Measurements from ENCODE around the gene SETD2. TPM values are rescaled to one million over a fixed set of nuclear protein-coding genes. Genes with fewer than 3 reads are reported as not detected.

SETD2 gene
- total RNA-seq, 1 experiment from 2014 or later, result 60.8 TPM

DNA sequence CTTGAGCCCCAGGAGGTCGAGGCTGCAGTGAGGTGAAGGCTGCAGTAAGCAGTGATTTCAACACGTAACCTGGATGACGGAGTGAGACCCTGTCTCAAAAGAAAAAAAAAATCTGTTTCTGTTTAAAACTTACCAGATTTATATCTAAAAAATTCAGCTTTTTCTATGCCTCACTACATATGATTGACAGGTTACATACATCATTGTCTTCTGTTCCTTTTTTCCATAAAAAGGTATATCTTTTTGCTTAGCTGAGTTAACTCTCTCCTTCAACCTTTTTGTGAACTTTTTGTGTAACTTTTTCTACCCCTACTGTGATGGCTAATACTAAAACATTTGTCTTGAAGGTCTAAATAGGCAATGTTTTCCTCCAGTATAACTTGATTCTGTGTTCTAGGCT lies 38.6 kb upstream of the SETD2 start:
- Mint-ChIP-seq H3K27me3 (ENCODE audit: low read depth) (no peaks in the 10 kb centered on the region), H3K4me3 (no peak overlapping the region), H3K9me3 (no peaks in the 10 kb centered on the region), H3K27ac (no peak overlapping the region), H3K4me1 (no peaks in the 10 kb centered on the region), H3K36me3 (ENCODE audit: insufficient read depth in 1 of 3, low read depth in 3 of 3) (no peaks in the 10 kb centered on the region)
- Histone ChIP-seq H2BK12ac (ENCODE audit: insufficient read length, low read depth, low read length) (no peak overlapping the region), H4K20me1 (ENCODE audit: control insufficient read depth, insufficient read depth, insufficient read length) (no peaks in the 10 kb centered on the region), H3K23ac (ENCODE audit: insufficient read length, low read depth, low read length) (no peak overlapping the region), H2AFZ (ENCODE audit: low read length) (no peak overlapping the region), H3K18ac (ENCODE audit: insufficient read length, low read depth, low read length) (no peak overlapping the region), H2BK15ac (ENCODE audit: low read depth, low read length) (no peak overlapping the region), H2BK20ac (ENCODE audit: low read depth, low read length, poor library complexity, severe bottlenecking) (no peak overlapping the region), H3K79me2 (ENCODE audit: insufficient read depth, low read length) (no peaks in the 10 kb centered on the region), H2BK5ac (ENCODE audit: insufficient read length, low read length) (no peak overlapping the region), H3K9ac (ENCODE audit: extremely low read depth, insufficient read length, low read length) (no peak overlapping the region), H3K23me2 (ENCODE audit: insufficient read length, low read depth, low read length, poor library complexity, severe bottlenecking) (no peaks in the 10 kb centered on the region), H3K27ac (ENCODE audit: insufficient read length, low read depth, low read length) (no peak overlapping the region), H3K79me1 (ENCODE audit: insufficient read depth, low read depth, low read length, poor library complexity, severe bottlenecking) (no peaks in the 10 kb centered on the region), H3T11ph (ENCODE audit: low read length) (no peak overlapping the region), H3K14ac (ENCODE audit: insufficient read depth, low read length) (no peak overlapping the region), H3K9me3 (ENCODE audit: control insufficient read depth, low read depth, low read length) (no peaks in the 10 kb centered on the region), H4K5ac (ENCODE audit: insufficient read length, low read depth, low read length) (no peak overlapping the region), H3K4ac (ENCODE audit: low read depth, low read length) (no peak overlapping the region), H3K56ac (ENCODE audit: insufficient read length, low read depth, low read length) (no peak overlapping the region), H4K91ac (ENCODE audit: insufficient read length, low read depth, low read length) (no peak overlapping the region), H3K4me1 (ENCODE audit: insufficient read depth, low read length) (no peaks in the 10 kb centered on the region), H2BK120ac (ENCODE audit: low read depth, low read length, poor library complexity, severe bottlenecking) (no peak overlapping the region), H3K27me3 (ENCODE audit: insufficient read depth, low read length) (no peaks in the 10 kb centered on the region), H2AK5ac (ENCODE audit: insufficient read length, low read length) (no peak overlapping the region), H4K8ac (replicated peaks; ENCODE audit: insufficient read length, low read depth, low read length) (no peak overlapping the region), H3K4me2 (ENCODE audit: insufficient read depth, insufficient read length, low read length) (no peak overlapping the region)
- no peak for TF ChIP-seq CTCF (conservative IDR thresholded peaks at IDR 0.05)
- no CpG with 5 or more reads among the region's 3 CpGs for WGBS (ENCODE audit: extremely low coverage, insufficient read length, low lambda C conversion rate)
- no peak for DNase-seq

Measured in H9 (cell line).